CD4-positive, CD25-positive, alpha-beta regulatory T cell (primary cell): ENCODE data around the gene SNX1. TPM values are rescaled to one million over a fixed set of nuclear protein-coding genes. Genes with fewer than 3 reads are reported as not detected.
"Not testable (repeated sequence)": the region's sequence is repeated elsewhere in the genome, so short reads cannot be mapped to it uniquely, and the experiment has no call there.

Experiments used
- ATAC-seq, 2 donors: fragments of 150-1000 bp; cut with Tn5 transposase; one replicate each; pipeline ENCODE4 v1.10.0; 2021; ENCODE audit warnings: low read depth in 2 of 2, moderate number of reproducible peaks in 2 of 2, moderate library complexity in 1 of 2
- DNase-seq, 3 donors: peaks; one replicate each; pipeline versions ENCODE4 v3.0.0 to v3.0.0-alpha.2; 2012 to 2022; ENCODE audit warnings: mixed read lengths in 1 of 3
- H3K27ac ChIP-seq: one replicate; pipeline ENCODE4 v1.7.0; 2013; ENCODE audit warnings: mild to moderate bottlenecking, low read length; ENCODE audit not compliant: insufficient read depth, poor library complexity, severe bottlenecking
- H3K27me3 ChIP-seq: one replicate; pipeline ENCODE4 v1.7.0; 2013; ENCODE audit warnings: low read length; ENCODE audit not compliant: control insufficient read depth, insufficient read depth
- H3K36me3 ChIP-seq: one replicate; pipeline ENCODE4 v1.7.0; 2013; ENCODE audit warnings: mild to moderate bottlenecking, low read length, moderate library complexity; ENCODE audit not compliant: control insufficient read depth, insufficient read depth
- H3K4me1 ChIP-seq: 2 replicates; pipeline ENCODE4 v1.7.0; 2013; ENCODE audit warnings: mild to moderate bottlenecking, low read length; ENCODE audit not compliant: insufficient read depth, control insufficient read depth, poor library complexity, severe bottlenecking
- H3K4me3 ChIP-seq: one replicate; pipeline ENCODE4 v1.7.0; 2013; ENCODE audit warnings: low read depth, mild to moderate bottlenecking, low read length, moderate library complexity
- H3K9me3 ChIP-seq, 2 experiments: 1 replicate in 1 of 2; 2 replicates in 1 of 2; pipeline ENCODE4 v1.7.0; 2013; ENCODE audit warnings: low read length in 2 of 2, mild to moderate bottlenecking in 1 of 2, moderate library complexity in 1 of 2; ENCODE audit not compliant: control insufficient read depth in 2 of 2
- H3K27ac Mint-ChIP-seq, 3 donors: one replicate each; pipeline ENCODE4 v1.8.0; 2020 to 2022; ENCODE audit warnings: mild to moderate bottlenecking in 3 of 3, mixed read lengths in 3 of 3, moderate library complexity in 2 of 3
- H3K27me3 Mint-ChIP-seq: one replicate; pipeline ENCODE4 v1.8.0; 2022; ENCODE audit warnings: mild to moderate bottlenecking, mixed read lengths
- H3K36me3 Mint-ChIP-seq: one replicate; pipeline ENCODE4 v1.8.0; 2020; ENCODE audit warnings: mixed read lengths
- H3K4me1 Mint-ChIP-seq, 4 donors: one replicate each; pipeline ENCODE4 v1.8.0; 2020 to 2022; ENCODE audit warnings: mixed read lengths in 4 of 4, mild to moderate bottlenecking in 1 of 4
- H3K4me3 Mint-ChIP-seq, 4 donors: one replicate each; pipeline ENCODE4 v1.8.0; 2020 to 2022; ENCODE audit warnings: mild to moderate bottlenecking in 4 of 4, mixed read lengths in 4 of 4, moderate library complexity in 3 of 4
- H3K9me3 Mint-ChIP-seq, 7 donors: one replicate each; pipeline ENCODE4 v1.8.0; 2020 to 2022; ENCODE audit warnings: mixed read lengths in 7 of 7, mild to moderate bottlenecking in 3 of 7, moderate library complexity in 2 of 7
- polyA plus RNA-seq, 4 donors: library from polyadenylated mRNA; unstranded; fragments of 300-500 nt; fragmentation: Illumina TruSeq; gene quantifications; one replicate each; pipeline ENCODE4 v1.2.3, GENCODE V29; 2021
- total RNA-seq: library from RNA; stranded (reverse); gene quantifications from one replicate; pipeline ENCODE4 v1.2.3, GENCODE V29; 2022

The SNX1 gene
- total and polyA plus RNA-seq, 5 donors from 2014 or later: 58.3 to 112 (median 70.7) TPM

- DNase-seq (no peak), ATAC-seq (no peak)
- peak overlapping the region in 1 of 3 donors; percentile 23 for H3K27ac Mint-ChIP-seq
- peaks cover 50% of the 10 kb centered on the region for H3K4me1 ChIP-seq
- peaks cover 5% of the 10 kb centered on the region for H3K27me3 Mint-ChIP-seq
- H3K36me3 Mint-ChIP-seq: peaks cover 8% of the 10 kb centered on the region
- H3K4me3 ChIP-seq: no peak overlapping the region
- H3K27ac ChIP-seq: no peak overlapping the region
- H3K27me3 ChIP-seq: no peaks in the 10 kb centered on the region
- no peaks in the 10 kb centered on the region for H3K9me3 ChIP-seq
- H3K36me3 ChIP-seq: no peaks in the 10 kb centered on the region
- peak overlapping the region in 2 of 4 donors; percentile 58 to 66 for H3K4me3 Mint-ChIP-seq
- peaks cover 0 to 2% (median 0%) of the 10 kb centered on the region in 7 donors for H3K9me3 Mint-ChIP-seq
- peaks cover 33 to 86% (median 56%) of the 10 kb centered on the region in 4 donors for H3K4me1 Mint-ChIP-seq
These were observed 3.6 kb downstream of the SNX1 start for GRCh38 chr15:64099379-64099778.

GRCh38 chr15:64100958-64101357 is 5.2 kb downstream of the SNX1 start:
- Mint-ChIP-seq H3K4me3 (peak overlapping the region in 2 of 4 donors; percentile 55 to 66), H3K4me1 (peaks cover 33 to 81% (median 49%) of the 10 kb centered on the region in 4 donors), H3K9me3 (peaks cover 0 to 2% (median 0%) of the 10 kb centered on the region in 7 donors), H3K36me3 (peaks cover 8% of the 10 kb centered on the region), H3K27me3 (peaks cover under 1% of the 10 kb centered on the region), H3K27ac (no peak overlapping the region)
- peaks cover 37% of the 10 kb centered on the region for H3K4me1 ChIP-seq
- DNase-seq (no peak), ATAC-seq (no peak)
- H3K4me3 ChIP-seq: no peak overlapping the region
- no peak overlapping the region for H3K27ac ChIP-seq
- H3K36me3 ChIP-seq: no peaks in the 10 kb centered on the region
- H3K9me3 ChIP-seq: no peaks in the 10 kb centered on the region
- no peaks in the 10 kb centered on the region for H3K27me3 ChIP-seq

- no peaks in the 10 kb centered on the region for H3K9me3 ChIP-seq
- peak overlapping the region in 1 of 4 donors; percentile 30 for H3K4me3 Mint-ChIP-seq
- peaks cover 0 to 2% (median 0%) of the 10 kb centered on the region in 7 donors for H3K9me3 Mint-ChIP-seq
- DNase-seq (no peak), ATAC-seq (no peak)
- no peaks in the 10 kb centered on the region for H3K27me3 ChIP-seq
- H3K4me1 ChIP-seq: peaks cover 22% of the 10 kb centered on the region
- peaks cover 3% of the 10 kb centered on the region for H3K36me3 ChIP-seq
- H3K4me3 ChIP-seq: no peak overlapping the region
- no peaks in the 10 kb centered on the region for H3K27me3 Mint-ChIP-seq
- no peak overlapping the region for H3K27ac ChIP-seq
- H3K36me3 Mint-ChIP-seq: peaks cover 11% of the 10 kb centered on the region
- peaks cover 35 to 79% (median 55%) of the 10 kb centered on the region in 4 donors for H3K4me1 Mint-ChIP-seq
- H3K27ac Mint-ChIP-seq: peak overlapping the region in 1 of 3 donors; percentile 4
These were observed 6.7 kb downstream of the SNX1 start for GRCh38 chr15:64102497-64102896.

GRCh38 chr15:64105113-64105704 is 9.4 kb downstream of the SNX1 start:
- H3K36me3 Mint-ChIP-seq: peaks cover 15% of the 10 kb centered on the region
- H3K36me3 ChIP-seq: peaks cover 3% of the 10 kb centered on the region
- H3K9me3 Mint-ChIP-seq: peaks cover 0 to 4% (median 0%) of the 10 kb centered on the region in 7 donors
- no peak for DNase-seq
- ATAC-seq: no peak
- H3K27ac ChIP-seq: no peak overlapping the region
- H3K4me3 ChIP-seq: no peak overlapping the region
- H3K27me3 ChIP-seq: no peaks in the 10 kb centered on the region
- H3K27ac Mint-ChIP-seq: no peak overlapping the region
- no peaks in the 10 kb centered on the region for H3K9me3 ChIP-seq
- H3K4me1 Mint-ChIP-seq: peaks cover 19 to 68% (median 44%) of the 10 kb centered on the region in 4 donors
- H3K27me3 Mint-ChIP-seq: no peaks in the 10 kb centered on the region
- H3K4me1 ChIP-seq: peaks cover 5% of the 10 kb centered on the region
- no peak overlapping the region for H3K4me3 Mint-ChIP-seq

- Mint-ChIP-seq H3K27ac (peak overlapping the region in 1 of 3 donors; percentile 14), H3K27me3 (no peaks in the 10 kb centered on the region)
- no peak for DNase-seq
These were observed 11.6 kb downstream of the SNX1 start for GRCh38 chr15:64107337-64107736.

GRCh38 chr15:64110108-64110701 is 14.4 kb downstream of the SNX1 start:
- not testable (repeated sequence) for H3K27me3 ChIP-seq, H3K9me3 Mint-ChIP-seq, H3K4me3 ChIP-seq, DNase-seq, H3K9me3 ChIP-seq, H3K27me3 Mint-ChIP-seq, ATAC-seq
- H3K36me3 ChIP-seq: peaks cover 32% of the 10 kb centered on the region
- H3K27ac Mint-ChIP-seq: peak overlapping the region; percentile 45 to 77 (median 47)
- H3K27ac ChIP-seq: peak overlapping the region; percentile 53
- peaks cover 25 to 56% (median 52%) of the 10 kb centered on the region in 4 donors for H3K4me1 Mint-ChIP-seq
- H3K4me1 ChIP-seq: peaks cover 16% of the 10 kb centered on the region
- H3K36me3 Mint-ChIP-seq: peaks cover 27% of the 10 kb centered on the region
- peak overlapping the region in 3 of 4 donors; percentile 1 to 47 (median 26) for H3K4me3 Mint-ChIP-seq

More at GRCh38 chr15:64107337-64107736, 11.6 kb downstream of the SNX1 start:
- Histone ChIP-seq H3K27me3 (no peaks in the 10 kb centered on the region), H3K9me3 (no peaks in the 10 kb centered on the region), H3K36me3 (peaks cover 4% of the 10 kb centered on the region), H3K4me1 (peaks cover 16% of the 10 kb centered on the region), H3K4me3 (no peak overlapping the region), H3K27ac (no peak overlapping the region)
- Mint-ChIP-seq H3K36me3 (peaks cover 18% of the 10 kb centered on the region), H3K4me3 (no peak overlapping the region), H3K9me3 (peaks cover 0 to 4% (median 0%) of the 10 kb centered on the region in 7 donors), H3K4me1 (peaks cover 27 to 70% (median 57%) of the 10 kb centered on the region in 4 donors)
- ATAC-seq: no peak

GRCh38 chr15:64110950-64111678 is 15.3 kb downstream of the SNX1 start:
- peak overlapping the region in 2 of 4 donors; percentile 18 to 38 for H3K4me3 Mint-ChIP-seq
- peaks cover 29% of the 10 kb centered on the region for H3K36me3 Mint-ChIP-seq
- peak in 2 of 3 donors; percentile 28 to 70 for DNase-seq
- peaks cover 16% of the 10 kb centered on the region for H3K4me1 ChIP-seq
- peak overlapping the region; percentile 20 to 91 (median 45) for H3K27ac Mint-ChIP-seq
- H3K27me3 Mint-ChIP-seq: no peaks in the 10 kb centered on the region
- peak overlapping the region; percentile 4 for H3K4me3 ChIP-seq
- peaks cover 40% of the 10 kb centered on the region for H3K36me3 ChIP-seq
- H3K9me3 ChIP-seq: no peaks in the 10 kb centered on the region
- H3K27ac ChIP-seq: peak overlapping the region; percentile 53
- peaks cover 0 to 2% (median 0%) of the 10 kb centered on the region in 7 donors for H3K9me3 Mint-ChIP-seq
- H3K4me1 Mint-ChIP-seq: peaks cover 25 to 56% (median 49%) of the 10 kb centered on the region in 4 donors
- peak; percentile 71 to 91 for ATAC-seq
- H3K27me3 ChIP-seq: no peaks in the 10 kb centered on the region
